HepG2 (cell line): ENCODE results near the gene DCD. TPM values are rescaled to one million over a fixed set of nuclear protein-coding genes. Genes with fewer than 3 reads are reported as not detected.

ENCODE experiments used
- ATAC-seq: fragments of 200-7000 bp; cut with Tn5 transposase; 3 replicates; pipeline ENCODE4 v1.9.1; 2020; ENCODE audit warnings: mild to moderate bottlenecking, moderate library complexity
- BruUV-seq: library from RNA; stranded (reverse); fragments of 400-500 nt; replicated peaks from 2 replicates; lab custom pipeline; 2021; lab: Mats Ljungman, UMichigan
- CTCF ChIA-PET: fragments of 300-600 bp; formaldehyde crosslinking; extraction: SDS; loops from one replicate; lab custom pipeline; 2021; ENCODE audit warnings: low total read pairs, inconsistent platforms, low intra/inter-chr PET ratio; lab: Yijun Ruan, JAX
- POLR2A ChIA-PET: fragments of 350-600 bp; sonication (Branson Sonifier 250); formaldehyde crosslinking; loops from one replicate; lab custom pipeline; 2020; ENCODE audit warnings: antibody characterized with exemption, inconsistent platforms; lab: Yijun Ruan, JAX
- DNase-seq: peaks from one replicate; pipeline ENCODE4 v3.0.0-alpha.2; 2015; ENCODE audit warnings: low spot score
- FAIRE-seq: peaks from 3 replicates; lab custom pipeline; 2011; peaks lifted over from hg19 to GRCh38; lab: Jason Lieb, UNC
- H2AFZ ChIP-seq: one replicate; pipeline ENCODE4 v1.6.1; 2011; ENCODE audit warnings: low read length, inconsistent platforms
- H3K27ac ChIP-seq: fragments of 300-600 bp; 3 replicates; pipeline ENCODE4 v1.8.0; 2011; ENCODE audit warnings: mixed run types, mild to moderate bottlenecking, mixed read lengths, low read length, inconsistent platforms; ENCODE audit not compliant: insufficient read depth; ENCODE audit errors: extremely low read length
- H3K27me3 ChIP-seq, 2 experiments: fragments of 200-600 bp in 1 of 2; 2 replicates in 1 of 2; 3 replicates in 1 of 2; pipeline versions ENCODE4 v1.6.0 to v1.8.0; 2011; ENCODE audit warnings: low read length in 2 of 2, mild to moderate bottlenecking in 2 of 2, moderate library complexity in 2 of 2, inconsistent platforms in 1 of 2; ENCODE audit not compliant: insufficient read depth in 2 of 2, control insufficient read depth in 1 of 2
- H3K36me3 ChIP-seq, 2 experiments: fragments of 200-600 bp in 1 of 2; replicated peaks in 1 of 2; 2 replicates in 1 of 2; 3 replicates in 1 of 2; pipeline versions ENCODE4 v1.5.1 to v1.8.0; 2011; ENCODE audit warnings: low read length in 2 of 2, inconsistent platforms in 1 of 2; ENCODE audit not compliant: insufficient read depth in 2 of 2, control insufficient read depth in 1 of 2
- H3K4me1 ChIP-seq: 2 replicates; pipeline ENCODE4 v1.5.1; 2012; ENCODE audit warnings: low read length, inconsistent platforms; ENCODE audit not compliant: insufficient read depth
- H3K4me2 ChIP-seq: 2 replicates; pipeline ENCODE4 v1.6.0; 2011; ENCODE audit warnings: low read depth, low read length, inconsistent platforms
- H3K4me3 ChIP-seq, 3 experiments: fragments of 200-600 bp in 1 of 3; sonication (generic), shearing (Covaris generic) in 1 of 3; replicated peaks in 1 of 3; 2 replicates each; pipeline ENCODE4 v1.5.1; 2011 to 2016; ENCODE audit warnings: low read length in 3 of 3, inconsistent platforms in 2 of 3, low read depth in 2 of 3, mild to moderate bottlenecking in 2 of 3, control low read depth in 1 of 3, mixed read lengths in 1 of 3; ENCODE audit not compliant: insufficient read depth in 1 of 3
- H3K79me2 ChIP-seq: one replicate; pipeline ENCODE4 v1.6.1; 2011; ENCODE audit warnings: low read length, inconsistent platforms; ENCODE audit not compliant: insufficient read depth
- H3K9ac ChIP-seq: 2 replicates; pipeline ENCODE4 v1.6.0; 2011; ENCODE audit warnings: mild to moderate bottlenecking, low read depth, low read length, inconsistent platforms; ENCODE audit not compliant: insufficient read depth
- H3K9me3 ChIP-seq: 2 replicates; pipeline ENCODE4 v1.5.1; 2012; ENCODE audit warnings: mild to moderate bottlenecking, low read length
- H4K20me1 ChIP-seq: 2 replicates; pipeline ENCODE4 v1.6.0; 2011; ENCODE audit warnings: inconsistent platforms, mild to moderate bottlenecking, low read length, moderate library complexity; ENCODE audit not compliant: insufficient read depth
- ASH2L ChIP-seq: fragments of 300-600, 200-600 bp; sonication (generic); IDR thresholded peaks from 2 replicates; pipeline ENCODE4 v1.7.0; 2017; ENCODE audit warnings: low read depth, mild to moderate bottlenecking, moderate library complexity, mixed read lengths, low read length; ENCODE audit not compliant: insufficient read length
- BCL3 ChIP-seq: sonication (generic); formaldehyde crosslinking; IDR thresholded peaks from 2 replicates; pipeline ENCODE4 v1.5.1; 2020; ENCODE audit warnings: mild to moderate bottlenecking, missing genetic modification reagents, moderate library complexity
- BHLHE40 ChIP-seq: IDR thresholded peaks from 2 replicates; pipeline ENCODE4 v1.6.1; 2011; ENCODE audit warnings: low read length, improper control_type of control experiment
- CENPT ChIP-seq: sonication (generic); formaldehyde crosslinking; IDR thresholded peaks from 2 replicates; pipeline ENCODE4 v1.8.0; 2022; ENCODE audit warnings: low read depth, mild to moderate bottlenecking, moderate library complexity, missing genetic modification reagents
- DMTF1 ChIP-seq: sonication (generic); formaldehyde crosslinking; IDR thresholded peaks from 2 replicates; pipeline ENCODE4 v1.4.0; 2020; ENCODE audit warnings: mild to moderate bottlenecking, missing genetic modification reagents
- DRAP1 ChIP-seq: IDR thresholded peaks from 2 replicates; pipeline ENCODE4 v1.6.1; 2016; ENCODE audit warnings: missing genetic modification reagents, missing compliant biosample characterization
- GATAD1 ChIP-seq: IDR thresholded peaks from 2 replicates; pipeline ENCODE4 v1.6.1; 2016; ENCODE audit warnings: missing genetic modification reagents, missing compliant biosample characterization
- JUN ChIP-seq: sonication (generic); formaldehyde crosslinking; IDR thresholded peaks from 2 replicates; pipeline ENCODE4 v1.4.0; 2020; ENCODE audit warnings: mild to moderate bottlenecking, missing genetic modification reagents
- KLF9 ChIP-seq: IDR thresholded peaks from 2 replicates; pipeline ENCODE4 v1.6.1; 2016; ENCODE audit warnings: low read depth
- NR3C1 ChIP-seq: sonication (generic); formaldehyde crosslinking; IDR thresholded peaks from 2 replicates; pipeline ENCODE4 v1.4.0; 2020; ENCODE audit warnings: missing genetic modification reagents
- POLR2G ChIP-seq: fragments of 200-400 bp; formaldehyde crosslinking; IDR thresholded peaks from 2 replicates; pipeline ENCODE4 v1.6.1; 2018; ENCODE audit warnings: mild to moderate bottlenecking, low read depth, low read length, moderate library complexity
- RFX3 ChIP-seq: IDR thresholded peaks from 2 replicates; pipeline ENCODE4 v1.6.1; 2016; ENCODE audit warnings: missing biosample characterization, missing genetic modification reagents
- STAG1 ChIP-seq: sonication (generic); formaldehyde crosslinking; IDR thresholded peaks from 2 replicates; pipeline ENCODE4 v1.4.0; 2020; ENCODE audit warnings: missing genetic modification reagents
- STAT5B ChIP-seq: sonication (generic); formaldehyde crosslinking; IDR thresholded peaks from 2 replicates; pipeline ENCODE4 v1.4.0; 2020; ENCODE audit warnings: missing genetic modification reagents
- ZNF230 ChIP-seq: sonication (generic); formaldehyde crosslinking; IDR thresholded peaks from 2 replicates; pipeline ENCODE4 v1.4.0; 2020; ENCODE audit warnings: mild to moderate bottlenecking, missing genetic modification reagents
- ZNF773 ChIP-seq: sonication (generic); formaldehyde crosslinking; IDR thresholded peaks from 2 replicates; pipeline ENCODE4 v1.4.0; 2020; ENCODE audit warnings: missing genetic modification reagents, borderline replicate concordance
- ZSCAN22 ChIP-seq: sonication (generic); formaldehyde crosslinking; IDR thresholded peaks from 2 replicates; pipeline ENCODE4 v1.4.0; 2020; ENCODE audit warnings: mild to moderate bottlenecking, missing genetic modification reagents
- WGBS: methylation state at CpG from one replicate; pipeline ENCODE4 v1.1.6; 2017; ENCODE audit warnings: low lambda C conversion rate; 5-methylcytosine and 5-hydroxymethylcytosine counted together
- in situ Hi-C: cut with HindIII; loops from 2 replicates; pipeline ENCODE4 v1.10.0; 2017; ENCODE audit warnings: low pct_unique_long_range_greater_than_20kb; ENCODE audit not compliant: extremely low pct_ligation_motif_present
- intact Hi-C: fragments of 100-400 bp; cut with micrococcal nuclease; formaldehyde crosslinking; loops from one replicate; pipeline ENCODE4 v1.10.0; 2022; ENCODE audit not compliant: unreplicated experiment
- polyA plus RNA-seq, 8 experiments: library from polyadenylated mRNA; depleted of rRNA in 3 of 8; stranded (reverse) in 7 of 8; unstranded in 1 of 8; fragments of >200 nt; fragmentation: Illumina TruSeq in 4 of 8; extraction: Trizol in 4 of 8; gene quantifications; 2 replicates each; pipeline versions ENCODE4 v1.2.1 to v1.2.3, GENCODE V29; 2011 to 2016; ENCODE audit warnings: low read depth in 4 of 8, missing spikeins in 1 of 8, mixed read lengths in 1 of 8; ENCODE audit not compliant: insufficient read depth in 1 of 8
- total RNA-seq, 5 experiments: library from RNA; depleted of rRNA; stranded (reverse); fragments of >200 nt; fragmentation: Illumina TruSeq; extraction: Trizol; gene quantifications; 2 replicates each; pipeline ENCODE4 v1.2.3, GENCODE V29; 2016; ENCODE audit warnings: low read depth in 1 of 5
- TF ChIP-seq, protein P1 (sequence below): sonication (generic); formaldehyde crosslinking; IDR thresholded peaks from 2 replicates; pipeline ENCODE4 v1.4.0; 2020; ENCODE audit warnings: missing genetic modification reagents, borderline replicate concordance

DCD gene
- total and polyA plus RNA-seq, 2 of the 13 experiments (the other 11 are each of a cell fraction or from before 2014, with no cell fraction given), result not detected

GRCh38 chr12:54605138-54605970 is 42.8 kb downstream of the DCD start:
- Histone ChIP-seq H3K27ac (no peak overlapping the region), H4K20me1 (no peaks in the 10 kb centered on the region), H3K9me3 (no peaks in the 10 kb centered on the region), H3K4me3 (no peak overlapping the region), H2AFZ (no peak overlapping the region), H3K4me1 (no peaks in the 10 kb centered on the region), H3K27me3 (peaks cover 0 to 4% of the 10 kb centered on the region in 2 experiments; a peak in 1 of 5 replicates), H3K36me3 (no peaks in the 10 kb centered on the region), H3K4me2 (no peak overlapping the region), H3K9ac (no peak overlapping the region), H3K79me2 (no peaks in the 10 kb centered on the region)
- 20% methylated on average over 6 of the region's 6 CpGs for WGBS
- TF ChIP-seq ZNF230 (CRISPR knock-in tag) (no peak), ZNF773 (no peak), CENPT (CRISPR knock-in tag) (no peak), NR3C1 (no peak), BHLHE40 (no peak), DRAP1 (CRISPR knock-in tag) (no peak), ZSCAN22 (CRISPR knock-in tag) (no peak), GATAD1 (CRISPR knock-in tag) (no peak), STAG1 (CRISPR knock-in tag) (no peak), ASH2L (no peak), RFX3 (CRISPR knock-in tag) (no peak), STAT5B (CRISPR knock-in tag) (no peak), BCL3 (CRISPR knock-in tag) (no peak), JUN (no peak), KLF9 (CRISPR knock-in tag) (no peak), DMTF1 (CRISPR knock-in tag) (no peak), POLR2G (no peak)
- TF ChIP-seq, protein P1, sequence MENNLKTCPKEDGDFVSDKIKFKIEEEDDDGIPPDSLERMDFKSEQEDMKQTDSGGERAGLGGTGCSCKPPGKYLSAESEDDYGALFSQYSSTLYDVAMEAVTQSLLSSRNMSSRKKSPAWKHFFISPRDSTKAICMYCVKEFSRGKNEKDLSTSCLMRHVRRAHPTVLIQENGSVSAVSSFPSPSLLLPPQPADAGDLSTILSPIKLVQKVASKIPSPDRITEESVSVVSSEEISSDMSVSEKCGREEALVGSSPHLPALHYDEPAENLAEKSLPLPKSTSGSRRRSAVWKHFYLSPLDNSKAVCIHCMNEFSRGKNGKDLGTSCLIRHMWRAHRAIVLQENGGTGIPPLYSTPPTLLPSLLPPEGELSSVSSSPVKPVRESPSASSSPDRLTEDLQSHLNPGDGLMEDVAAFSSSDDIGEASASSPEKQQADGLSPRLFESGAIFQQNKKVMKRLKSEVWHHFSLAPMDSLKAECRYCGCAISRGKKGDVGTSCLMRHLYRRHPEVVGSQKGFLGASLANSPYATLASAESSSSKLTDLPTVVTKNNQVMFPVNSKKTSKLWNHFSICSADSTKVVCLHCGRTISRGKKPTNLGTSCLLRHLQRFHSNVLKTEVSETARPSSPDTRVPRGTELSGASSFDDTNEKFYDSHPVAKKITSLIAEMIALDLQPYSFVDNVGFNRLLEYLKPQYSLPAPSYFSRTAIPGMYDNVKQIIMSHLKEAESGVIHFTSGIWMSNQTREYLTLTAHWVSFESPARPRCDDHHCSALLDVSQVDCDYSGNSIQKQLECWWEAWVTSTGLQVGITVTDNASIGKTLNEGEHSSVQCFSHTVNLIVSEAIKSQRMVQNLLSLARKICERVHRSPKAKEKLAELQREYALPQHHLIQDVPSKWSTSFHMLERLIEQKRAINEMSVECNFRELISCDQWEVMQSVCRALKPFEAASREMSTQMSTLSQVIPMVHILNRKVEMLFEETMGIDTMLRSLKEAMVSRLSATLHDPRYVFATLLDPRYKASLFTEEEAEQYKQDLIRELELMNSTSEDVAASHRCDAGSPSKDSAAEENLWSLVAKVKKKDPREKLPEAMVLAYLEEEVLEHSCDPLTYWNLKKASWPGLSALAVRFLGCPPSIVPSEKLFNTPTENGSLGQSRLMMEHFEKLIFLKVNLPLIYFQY (CRISPR knock-in tag), result no peak
- CTCF ChIA-PET, result no interaction called here
- in situ Hi-C loops, result no loop called here
- POLR2A ChIA-PET, result no interaction called here
- BruUV-seq, result no TSS peak
- intact Hi-C loops, result no loop called here
- DNase-seq (no peak), FAIRE-seq (no peak), ATAC-seq (no peak)
